Fibroblast of skin of abdomen (primary cell): ENCODE data around the gene PPID.
"Not testable (repeated sequence)": the region's sequence is repeated elsewhere in the genome, so short reads cannot be mapped to it uniquely, and the experiment has no call there.

Experiments used
- DNase-seq: peaks from one replicate; pipeline ENCODE4 v3.0.0-alpha.2; 2013

Gene PPID

DNA sequence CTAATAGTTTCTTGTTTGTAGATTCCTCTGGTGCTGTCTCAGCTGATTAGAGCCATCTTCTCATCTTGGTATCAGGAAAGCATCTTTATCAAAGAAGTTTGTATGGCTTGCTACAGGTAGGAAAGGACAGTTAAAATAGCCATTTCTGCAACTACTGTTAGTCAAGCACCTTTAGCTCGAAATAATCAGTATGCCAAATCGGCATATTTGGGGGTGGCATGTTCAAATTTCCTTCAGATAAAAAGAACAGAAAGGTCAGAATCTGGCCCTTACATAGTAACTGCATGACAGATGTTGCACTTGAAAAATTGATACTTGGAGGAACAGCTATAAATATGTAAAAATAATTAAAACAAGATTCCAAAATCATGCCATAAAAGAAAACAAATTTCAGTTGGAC is 56.3 kb downstream of the PPID start:
- no peak for DNase-seq

- no peak for DNase-seq
These were observed 58.4 kb downstream of the PPID start for GRCh38 chr4:158664806-158665205.

- DNase-seq: not testable (repeated sequence)
These were observed 59.2 kb downstream of the PPID start for GRCh38 chr4:158663707-158664625.

- not testable (repeated sequence) for DNase-seq
These were observed 59.9 kb downstream of the PPID start for GRCh38 chr4:158663255-158663654.
